Measurements from ENCODE around the gene SLC34A2.
"Not testable (repeated sequence)": the region's sequence is repeated elsewhere in the genome, so short reads cannot be mapped to it uniquely, and the experiment has no call there.

The SLC34A2 gene

GRCh38 chr4:25654971-25655963, at the start of gene SLC34A2:
Gene SLC34A2, plus strand, starts transcription at chr4:25655851. Its CDS starts 6,650 bp downstream, at chr4:25662501.
- DNase-seq, result no peak

- DNase-seq, result no peak
Measured at GRCh38 chr4:25608644-25609043, 47.0 kb upstream of the SLC34A2 start.

GRCh38 chr4:25609976-25610375, 45.7 kb upstream of the SLC34A2 start:
- DNase-seq, result no peak

- DNase-seq, result not testable (repeated sequence)
Measured at GRCh38 chr4:25613613-25614012, 42.0 kb upstream of the SLC34A2 start.

- DNase-seq, result no peak
Measured at GRCh38 chr4:25614807-25615206, 40.8 kb upstream of the SLC34A2 start.

- no peak for DNase-seq
Measured at GRCh38 chr4:25621027-25621930, 34.4 kb upstream of the SLC34A2 start.

GRCh38 chr4:25624616-25625015, 31.0 kb upstream of the SLC34A2 start:
- peak in 1 of 2 donors; percentile 21 for DNase-seq

- no peak for DNase-seq
Measured at GRCh38 chr4:25628451-25628850, 27.2 kb upstream of the SLC34A2 start.

- no peak for DNase-seq
Measured at GRCh38 chr4:25632135-25632534, 23.5 kb upstream of the SLC34A2 start.

GRCh38 chr4:25633541-25633940, 22.1 kb upstream of the SLC34A2 start:
- DNase-seq, result no peak

GRCh38 chr4:25635501-25635900, 20.1 kb upstream of the SLC34A2 start:
- DNase-seq, result no peak

GRCh38 chr4:25637581-25638220, 17.9 kb upstream of the SLC34A2 start:
- DNase-seq, result no peak

- DNase-seq, result no peak
Measured at GRCh38 chr4:25638221-25638601, 17.4 kb upstream of the SLC34A2 start.

GRCh38 chr4:25638806-25639205, 16.8 kb upstream of the SLC34A2 start:
- DNase-seq, result no peak

GRCh38 chr4:25650311-25650710, 5.3 kb upstream of the SLC34A2 start:
- no peak for DNase-seq

- DNase-seq, result no peak
Measured at GRCh38 chr4:25651682-25652081, 4.0 kb upstream of the SLC34A2 start.

GRCh38 chr4:25654031-25654970, 1.4 kb upstream of the SLC34A2 start:
- DNase-seq, result no peak

GRCh38 chr4:25656031-25656430, 380 bp downstream of the SLC34A2 start:
- no peak for DNase-seq

- no peak for DNase-seq
Measured at GRCh38 chr4:25658357-25658771, 2.7 kb downstream of the SLC34A2 start.

GRCh38 chr4:25658777-25659176, 3.1 kb downstream of the SLC34A2 start:
- no peak for DNase-seq

- not testable (repeated sequence) for DNase-seq
Measured at GRCh38 chr4:25661441-25661840, 5.8 kb downstream of the SLC34A2 start.

GRCh38 chr4:25662306-25662705, 6.7 kb downstream of the SLC34A2 start:
- DNase-seq, result no peak
